Glomerular visceral epithelial cell (primary cell): Measurements from ENCODE around the gene SLCO3A1.

Source experiments
- DNase-seq: peaks from one replicate; pipeline ENCODE4 v3.0.0-alpha.2; 2016; ENCODE audit errors: extremely low spot score

SLCO3A1 gene

GRCh38 chr15:91882858-91883586 lies 29.5 kb downstream of the SLCO3A1 start:
- DNase-seq: no peak

GRCh38 chr15:91884606-91885005 lies 31.1 kb downstream of the SLCO3A1 start:
- DNase-seq: no peak

DNA sequence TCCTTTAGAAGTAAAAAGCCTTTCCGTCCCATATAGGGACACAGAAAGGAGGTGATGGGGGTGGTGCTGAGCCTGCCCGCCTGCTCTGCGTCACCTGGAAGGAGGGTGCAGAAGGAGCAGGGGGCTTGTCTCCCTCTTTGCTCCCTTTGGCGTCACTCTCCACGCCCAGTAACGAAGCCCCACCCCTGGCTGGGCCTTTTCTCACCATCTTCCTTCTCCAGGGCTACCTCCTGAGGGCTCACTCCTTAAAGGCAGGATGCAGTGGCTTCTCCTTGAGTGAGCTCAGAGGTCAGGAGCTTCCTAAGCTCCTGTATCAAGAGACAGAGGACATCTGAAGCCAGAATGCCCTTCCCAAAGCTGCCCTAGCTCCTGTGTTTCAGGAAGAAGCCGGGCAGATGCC lies 31.5 kb downstream of the SLCO3A1 start:
- DNase-seq: no peak

- no peak for DNase-seq
Observed at GRCh38 chr15:91885714-91886270, 32.3 kb downstream of the SLCO3A1 start.

DNA sequence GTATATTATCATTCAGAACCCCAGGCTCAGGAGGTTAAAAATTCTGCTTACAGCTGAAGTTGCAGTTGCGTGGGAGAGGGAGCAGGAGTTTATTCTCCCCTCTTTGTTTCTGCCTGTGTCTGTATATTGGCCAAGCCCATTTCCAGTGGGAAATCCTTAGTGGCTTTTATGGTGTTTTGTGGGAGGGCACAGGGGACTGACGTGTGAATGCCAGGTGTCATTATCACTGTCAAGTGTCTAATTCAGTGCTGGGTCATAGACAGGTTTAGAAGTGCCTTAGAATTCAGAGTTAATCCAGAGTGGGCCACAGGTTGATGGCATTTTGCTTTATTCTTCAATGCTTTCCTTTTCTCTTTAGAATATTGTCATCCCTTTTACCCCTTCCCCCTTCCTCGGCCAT lies 33.4 kb downstream of the SLCO3A1 start:
- DNase-seq: no peak

DNA sequence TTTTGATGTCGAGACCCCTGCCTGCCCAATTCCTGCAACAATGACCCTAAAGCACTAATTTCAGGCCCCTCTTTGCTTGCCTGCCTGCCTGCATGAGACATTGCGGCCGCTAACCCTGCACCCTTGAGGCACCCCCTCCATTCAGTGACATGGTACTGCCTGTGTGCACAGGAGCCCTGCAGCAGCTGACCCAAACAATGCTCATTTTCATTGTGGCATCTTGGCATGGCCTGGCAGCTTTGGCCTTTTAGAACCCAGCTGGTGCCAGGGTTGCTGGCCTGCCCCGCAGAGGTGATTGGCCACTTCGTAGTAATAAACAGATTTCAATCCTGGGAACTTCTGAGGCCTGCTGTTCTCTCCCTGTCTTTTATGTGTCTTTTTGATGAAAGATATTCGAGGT lies 33.8 kb downstream of the SLCO3A1 start:
- no peak for DNase-seq

- no peak for DNase-seq
Observed at GRCh38 chr15:91887921-91888373, 34.4 kb downstream of the SLCO3A1 start.

- no peak for DNase-seq
Observed at GRCh38 chr15:91889111-91889815, 35.8 kb downstream of the SLCO3A1 start.

GRCh38 chr15:91890614-91891013 lies 37.1 kb downstream of the SLCO3A1 start:
- DNase-seq: no peak

DNA sequence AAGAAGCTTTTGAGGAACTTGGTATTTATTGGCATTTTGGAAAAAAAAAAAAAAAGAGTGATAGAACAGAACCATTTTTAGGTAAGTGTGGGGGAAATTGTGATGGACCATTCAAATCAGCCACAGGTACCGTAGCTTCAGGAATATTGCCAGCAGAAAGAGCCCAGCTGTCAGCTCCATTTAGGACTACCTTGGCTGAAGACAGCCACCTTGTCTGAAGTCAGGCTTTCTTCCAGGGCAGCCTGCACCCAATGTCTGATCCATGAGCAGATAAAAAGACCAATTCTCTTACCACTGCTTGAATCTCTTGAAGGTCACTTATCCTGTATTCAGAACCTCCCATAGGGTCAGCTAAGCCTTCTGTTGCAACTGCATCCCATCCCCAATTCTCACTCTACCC lies 37.6 kb downstream of the SLCO3A1 start:
- no peak for DNase-seq

- no peak for DNase-seq
Observed at GRCh38 chr15:91891788-91892345, 38.4 kb downstream of the SLCO3A1 start.

DNA sequence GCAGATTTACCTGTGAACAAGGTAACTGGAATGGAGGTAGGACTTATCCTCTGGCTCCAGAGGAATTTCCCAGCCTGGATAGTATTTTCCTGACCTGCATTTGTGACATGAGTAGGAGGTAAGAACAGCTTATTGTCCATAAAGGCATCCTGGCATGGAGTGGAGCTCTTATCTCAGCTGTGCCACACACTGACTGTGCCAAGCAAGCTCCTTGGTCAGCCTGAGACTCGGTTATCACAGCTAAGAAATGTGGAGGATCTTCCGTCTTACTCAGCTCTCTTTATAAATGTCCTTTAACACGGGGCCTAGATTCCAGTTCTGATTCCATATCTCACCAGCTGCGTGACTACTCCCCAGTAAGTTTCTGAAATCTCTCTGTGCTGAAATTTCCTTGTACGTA lies 38.9 kb downstream of the SLCO3A1 start:
- DNase-seq: no peak

DNA sequence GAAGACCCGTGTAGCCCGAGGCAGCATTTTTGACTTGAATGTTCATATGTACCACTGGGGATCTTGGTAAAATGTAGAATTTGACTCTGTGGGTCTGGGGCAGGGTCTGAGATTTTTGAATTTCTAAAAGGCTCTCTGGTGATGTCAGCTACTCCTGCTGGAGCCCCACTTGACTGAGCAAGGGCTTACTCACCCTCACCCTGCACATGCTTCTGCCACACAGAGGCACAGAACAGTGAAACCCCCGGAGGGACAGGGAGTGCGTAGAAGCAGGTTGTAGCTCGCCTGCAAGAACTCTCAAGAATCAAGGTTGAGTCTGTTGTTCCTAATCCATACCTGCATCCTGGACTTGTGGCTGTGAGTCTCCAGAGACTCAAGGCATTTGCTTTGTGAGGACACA lies 41.1 kb downstream of the SLCO3A1 start:
- no peak for DNase-seq

DNA sequence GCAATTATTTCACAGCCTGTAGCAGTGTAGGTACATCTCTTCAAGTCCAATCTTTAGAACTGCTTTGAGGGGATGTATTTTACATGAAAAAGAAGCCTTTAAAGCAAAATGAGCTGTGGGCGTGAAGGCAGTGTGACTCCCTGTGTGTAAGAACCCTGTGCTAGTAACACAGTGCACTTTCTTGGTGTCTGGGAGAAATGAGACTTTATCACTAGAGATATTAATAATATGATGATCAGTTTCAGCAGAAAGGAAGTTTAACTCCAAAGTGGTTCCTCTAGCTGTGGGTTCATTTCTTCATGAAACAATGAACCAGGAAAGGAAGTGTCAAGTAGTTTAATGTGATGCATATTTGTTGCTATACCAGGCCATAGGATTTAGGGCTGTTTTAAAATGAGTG lies 41.5 kb downstream of the SLCO3A1 start:
- no peak for DNase-seq

- DNase-seq: no peak
Observed at GRCh38 chr15:91896341-91897055, 43.0 kb downstream of the SLCO3A1 start.

DNA sequence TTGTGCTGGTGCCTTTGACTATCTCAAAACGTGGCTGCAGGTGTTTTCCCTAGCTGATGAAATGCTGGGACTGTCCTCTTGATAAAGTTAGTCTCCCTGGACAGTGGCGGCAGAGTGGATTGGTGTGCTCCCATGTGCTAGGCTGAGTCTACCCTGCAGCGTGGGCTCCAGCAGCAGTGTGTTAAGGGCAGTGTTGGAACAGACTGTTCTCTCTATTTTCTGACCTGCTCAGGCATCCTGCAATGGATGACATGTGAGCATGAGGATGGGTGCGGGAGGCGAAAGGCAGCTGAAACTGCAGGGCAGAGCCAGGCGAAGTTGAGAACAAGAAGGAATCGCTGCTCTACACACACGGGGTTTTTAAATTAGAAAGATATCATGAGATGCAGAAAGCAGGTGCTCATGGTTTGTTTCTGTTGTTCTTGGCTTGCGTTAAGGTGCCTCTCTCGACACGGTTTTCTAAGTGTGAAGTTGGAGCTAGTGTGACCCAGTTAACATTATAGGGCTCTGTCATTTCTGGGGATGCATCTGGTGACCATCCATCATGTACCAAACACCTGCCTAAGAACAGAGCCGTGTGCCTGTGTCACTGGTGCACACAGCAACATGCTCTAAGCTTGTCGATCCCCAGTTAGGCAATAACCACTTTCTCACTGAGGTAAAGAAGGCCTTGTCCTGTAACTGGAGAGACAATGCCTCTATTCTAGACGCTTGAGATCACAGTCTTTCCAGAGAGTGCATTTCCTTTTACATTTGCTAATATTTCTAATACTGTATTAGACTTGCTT lies 44.3 kb downstream of the SLCO3A1 start:
- DNase-seq: no peak

DNA sequence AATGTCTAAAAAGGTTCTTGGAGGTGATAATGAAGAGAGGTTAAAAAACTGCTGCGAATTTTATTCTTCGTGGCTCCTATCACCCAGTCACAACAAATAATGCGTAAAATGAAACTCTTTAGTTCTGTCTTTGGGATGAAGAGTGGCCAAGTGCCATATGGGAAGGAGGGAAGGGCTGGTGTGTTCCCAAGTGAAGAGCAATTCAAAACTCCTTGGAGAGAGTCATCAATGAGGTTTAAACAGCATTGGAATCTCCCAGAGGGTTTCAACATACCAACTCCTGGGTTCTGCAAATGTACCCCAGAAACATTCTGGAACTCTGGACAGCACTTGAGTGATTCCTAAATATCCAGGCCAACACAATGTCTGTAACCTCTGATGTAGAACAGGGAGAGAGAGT lies 45.3 kb downstream of the SLCO3A1 start:
- DNase-seq: no peak

- no peak for DNase-seq
Observed at GRCh38 chr15:91904942-91905341, 51.4 kb downstream of the SLCO3A1 start.

- no peak for DNase-seq
Observed at GRCh38 chr15:91908391-91908790, 54.9 kb downstream of the SLCO3A1 start.

DNA sequence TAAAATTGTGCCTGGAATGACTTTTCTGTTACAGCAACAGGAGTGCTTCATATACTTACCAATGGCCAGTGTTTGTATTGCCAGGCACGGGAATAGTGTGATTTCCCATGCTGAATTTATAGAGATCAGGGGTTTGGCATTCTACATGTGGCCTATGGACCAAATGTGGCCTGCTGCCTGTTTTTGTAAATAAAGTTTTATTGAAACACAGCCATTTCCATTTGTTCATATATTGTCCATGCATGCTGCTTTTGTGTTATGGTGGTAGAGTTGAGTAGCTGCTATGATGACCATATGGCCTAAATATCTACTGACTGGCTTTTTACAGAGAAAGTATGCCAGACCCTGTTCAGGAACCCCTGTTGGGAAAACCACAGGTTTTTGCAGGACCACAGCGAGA lies 55.6 kb downstream of the SLCO3A1 start:
- DNase-seq: no peak

DNA sequence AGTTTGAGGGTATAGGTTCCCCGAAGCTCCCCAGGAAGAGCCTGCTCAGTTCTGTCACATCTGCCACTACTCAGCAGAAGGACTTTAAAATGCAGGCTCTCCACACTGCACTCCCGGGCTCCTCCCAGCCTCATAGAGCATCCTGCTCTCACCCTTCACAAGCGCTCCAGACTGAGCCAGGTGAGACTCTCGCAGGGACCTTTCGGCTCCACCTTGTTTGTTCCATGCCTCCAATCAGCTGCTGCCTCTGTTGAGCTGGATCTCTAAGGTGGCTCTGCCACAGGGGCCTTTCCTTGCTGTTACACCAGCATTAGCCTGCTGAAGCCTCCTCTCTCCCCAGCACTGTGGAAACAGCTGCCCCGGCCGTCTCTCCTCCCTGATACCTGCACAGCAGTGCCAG lies 56.1 kb downstream of the SLCO3A1 start:
- DNase-seq: no peak
